Omental fat pad (tissue), 4 donors: ENCODE data around the gene OR1D5. TPM values are rescaled to one million over a fixed set of nuclear protein-coding genes. Genes with fewer than 3 reads are reported as not detected.

ENCODE experiments used
- ATAC-seq: fragments of 150-250 bp; one replicate; pipeline ENCODE4 v1.9.1; 2016; ENCODE audit warnings: mild to moderate bottlenecking, moderate library complexity; ENCODE audit not compliant: low FRiP score
- DNase-seq: peaks from one replicate; pipeline ENCODE4 v3.0.0-alpha.2; 2019; ENCODE audit warnings: low spot score
- total RNA-seq, 4 donors: library from RNA; depleted of rRNA; stranded (reverse); fragments of >200 nt; gene quantifications; one replicate each; pipeline ENCODE4 v1.1.0, GENCODE V29; 2016
- TF ChIP-seq, protein P1 (sequence below), 3 donors: fragments of 450-650 bp; IDR thresholded peaks; one replicate each; pipeline ENCODE4 v1.5.1; 2016 to 2017; ENCODE audit warnings: antibody characterized with exemption in 3 of 3, mild to moderate bottlenecking in 3 of 3, moderate library complexity in 2 of 3

OR1D5 gene
- total RNA-seq, 4 donors from 2014 or later: not detected

DNA sequence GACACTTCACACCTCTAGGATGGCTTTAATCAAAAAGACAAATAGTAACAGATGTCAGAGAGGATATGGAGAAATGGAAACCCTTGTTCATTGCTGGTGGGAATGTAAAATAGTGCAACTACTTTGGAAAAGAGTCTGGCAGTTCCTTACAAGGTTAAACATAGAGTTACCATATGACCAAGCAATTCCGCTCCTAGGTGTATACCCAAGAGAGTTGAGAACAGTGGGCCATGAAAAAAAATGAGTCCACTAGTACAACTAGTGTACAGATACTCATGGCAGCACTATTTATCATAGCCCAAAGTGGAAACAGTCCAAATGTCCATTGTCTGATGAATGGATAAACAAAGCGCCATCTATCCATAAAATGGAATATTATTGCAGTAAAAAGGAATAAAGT lies 39.1 kb downstream of the OR1D5 start:
- DNase-seq (no peak), ATAC-seq (no peak)
- TF ChIP-seq, protein P1, sequence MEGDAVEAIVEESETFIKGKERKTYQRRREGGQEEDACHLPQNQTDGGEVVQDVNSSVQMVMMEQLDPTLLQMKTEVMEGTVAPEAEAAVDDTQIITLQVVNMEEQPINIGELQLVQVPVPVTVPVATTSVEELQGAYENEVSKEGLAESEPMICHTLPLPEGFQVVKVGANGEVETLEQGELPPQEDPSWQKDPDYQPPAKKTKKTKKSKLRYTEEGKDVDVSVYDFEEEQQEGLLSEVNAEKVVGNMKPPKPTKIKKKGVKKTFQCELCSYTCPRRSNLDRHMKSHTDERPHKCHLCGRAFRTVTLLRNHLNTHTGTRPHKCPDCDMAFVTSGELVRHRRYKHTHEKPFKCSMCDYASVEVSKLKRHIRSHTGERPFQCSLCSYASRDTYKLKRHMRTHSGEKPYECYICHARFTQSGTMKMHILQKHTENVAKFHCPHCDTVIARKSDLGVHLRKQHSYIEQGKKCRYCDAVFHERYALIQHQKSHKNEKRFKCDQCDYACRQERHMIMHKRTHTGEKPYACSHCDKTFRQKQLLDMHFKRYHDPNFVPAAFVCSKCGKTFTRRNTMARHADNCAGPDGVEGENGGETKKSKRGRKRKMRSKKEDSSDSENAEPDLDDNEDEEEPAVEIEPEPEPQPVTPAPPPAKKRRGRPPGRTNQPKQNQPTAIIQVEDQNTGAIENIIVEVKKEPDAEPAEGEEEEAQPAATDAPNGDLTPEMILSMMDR (IDR thresholded peaks at IDR 0.05): no peak

DNA sequence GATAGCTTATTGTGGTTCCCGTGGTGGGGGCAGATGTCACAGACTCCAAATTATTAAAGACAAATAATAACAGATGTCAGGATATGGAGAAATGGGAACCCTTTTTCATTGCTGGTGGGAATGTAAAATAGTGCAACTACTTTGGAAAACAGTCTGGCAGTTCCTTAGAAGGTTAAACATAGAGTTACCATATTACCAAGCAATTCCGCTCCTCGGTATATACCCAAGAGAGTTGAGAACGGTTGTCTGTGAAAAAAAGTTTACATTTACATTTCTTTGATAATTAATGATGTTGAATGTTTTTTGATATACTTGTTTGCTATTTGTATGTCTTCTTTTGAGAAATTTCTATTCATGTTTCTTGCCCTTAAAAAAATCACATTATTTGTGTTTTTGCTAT lies 41.2 kb downstream of the OR1D5 start:
- TF ChIP-seq, protein P1 (IDR thresholded peaks at IDR 0.05): no peak
- no peak for ATAC-seq
- DNase-seq: no peak

DNA sequence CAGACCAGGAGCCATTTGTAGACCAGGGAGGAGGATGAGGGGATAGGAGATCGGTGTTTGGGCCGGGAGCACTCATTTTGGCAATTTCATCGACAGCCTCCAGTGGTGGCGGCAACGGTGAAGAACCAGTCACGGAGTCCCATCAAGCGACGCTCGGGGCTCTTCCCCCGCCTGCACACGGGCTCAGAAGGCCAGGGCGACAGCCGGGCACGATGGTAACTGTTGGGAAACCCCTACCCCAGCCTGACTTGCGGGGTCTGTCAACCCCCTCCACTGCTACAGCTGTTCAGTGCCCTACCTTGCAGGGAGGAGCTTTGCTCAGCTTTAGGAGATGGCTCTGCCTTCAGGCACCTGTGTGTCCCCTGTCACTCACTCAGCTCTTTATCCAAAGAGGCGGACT lies 43.0 kb downstream of the OR1D5 start:
- no peak for DNase-seq
- TF ChIP-seq, protein P1 (IDR thresholded peaks at IDR 0.05): no peak
- no peak for ATAC-seq

DNA sequence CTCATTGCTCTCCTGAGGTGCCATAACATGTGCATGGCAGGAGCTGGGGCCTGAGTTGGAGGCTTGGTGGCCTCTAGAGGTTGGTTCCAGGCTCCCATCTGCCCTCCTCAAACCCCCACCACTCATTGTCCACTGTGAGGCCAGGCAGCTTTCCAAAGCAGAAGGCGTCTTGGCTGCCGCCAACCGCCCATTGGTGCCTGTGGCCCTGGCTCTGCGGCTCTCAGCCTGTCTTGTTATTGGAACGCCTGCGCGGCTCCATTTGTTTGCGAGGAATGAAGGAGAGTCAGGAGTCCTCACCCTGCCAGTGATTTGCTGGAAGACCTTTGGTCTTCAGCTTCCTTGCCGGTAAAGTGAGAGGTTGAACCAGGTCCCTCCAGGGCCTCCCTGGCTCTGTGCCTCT lies 43.6 kb downstream of the OR1D5 start:
- TF ChIP-seq, protein P1 (IDR thresholded peaks at IDR 0.05): no peak
- no peak for DNase-seq
- no peak for ATAC-seq

DNA sequence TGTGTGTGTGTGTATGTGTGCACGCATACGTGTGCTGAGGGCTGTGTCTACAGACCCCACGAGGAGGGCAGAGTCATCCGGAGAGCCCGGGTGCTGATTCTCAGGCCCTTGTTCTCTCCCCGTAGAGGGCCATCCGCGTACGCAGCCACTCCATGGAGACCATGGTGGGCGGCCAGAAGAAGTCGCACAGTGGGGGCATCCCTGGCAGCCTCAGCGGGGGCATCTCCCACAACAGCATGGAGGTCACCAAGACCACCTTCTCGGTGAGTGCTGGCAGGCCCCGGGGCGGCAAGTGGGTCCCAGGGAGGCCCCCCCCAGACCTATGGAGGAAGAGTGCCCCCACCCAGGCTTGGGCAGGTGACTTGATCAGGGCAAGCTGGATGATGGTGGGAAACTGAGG lies 45.5 kb downstream of the OR1D5 start:
- no peak for DNase-seq
- no peak for ATAC-seq
- TF ChIP-seq, protein P1 (IDR thresholded peaks at IDR 0.05): no peak

DNA sequence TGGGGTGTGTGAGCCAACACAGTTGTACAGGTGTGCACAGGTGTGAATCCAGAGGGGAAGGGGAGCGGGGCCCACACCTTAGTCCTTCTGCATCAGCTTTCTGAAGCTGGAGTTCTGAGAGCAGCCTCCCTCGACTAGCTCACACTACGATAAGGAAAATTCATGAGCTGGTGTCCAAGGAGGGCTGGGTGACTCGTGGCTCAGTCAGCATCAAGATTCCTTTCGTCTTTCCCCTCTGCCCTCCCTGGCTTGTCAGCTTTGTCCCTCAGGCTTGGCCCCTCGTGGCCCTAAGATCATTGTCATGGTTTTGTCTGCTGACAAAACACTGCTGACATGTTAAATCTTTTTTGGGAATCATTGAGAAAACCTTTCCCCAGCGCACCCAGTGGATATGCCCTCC lies 47.5 kb downstream of the OR1D5 start:
- no peak for ATAC-seq
- no peak for DNase-seq
- TF ChIP-seq, protein P1 (IDR thresholded peaks at IDR 0.05): no peak

DNA sequence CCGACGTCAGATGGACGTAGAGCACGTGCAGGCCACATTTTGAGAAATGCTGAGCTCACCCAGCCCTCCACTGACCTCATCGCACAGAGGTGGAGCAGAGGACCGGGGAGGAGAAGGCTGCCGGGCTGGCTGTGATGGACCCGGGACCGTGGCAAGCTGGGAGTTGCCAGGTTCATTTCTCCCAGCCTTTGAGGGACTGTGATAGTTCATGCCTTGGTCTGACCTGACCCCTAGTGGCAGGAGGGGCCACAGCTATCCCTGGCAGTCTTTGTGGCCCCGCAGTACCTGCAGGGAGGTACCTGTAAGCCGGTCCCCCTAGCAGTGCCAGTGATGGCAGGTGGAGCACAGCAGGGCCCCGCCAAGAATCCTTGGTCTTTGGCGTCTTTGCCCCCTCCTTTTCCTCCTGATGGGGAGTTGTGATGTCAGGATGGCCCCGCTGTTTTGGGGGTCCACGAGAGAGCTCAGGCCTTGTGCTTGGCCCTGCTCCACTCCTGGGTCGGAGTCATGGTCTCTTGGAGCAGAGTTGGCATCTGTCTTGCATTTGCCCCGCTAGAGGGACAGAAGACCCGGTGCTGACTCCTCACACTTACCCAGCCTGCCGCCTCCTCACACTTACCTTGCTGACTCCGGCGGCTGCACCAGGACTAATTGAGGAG lies 50.4 kb downstream of the OR1D5 start:
- TF ChIP-seq, protein P1 (IDR thresholded peaks at IDR 0.05): peak in 2 of 3 donors; percentile 6 to 82
- ATAC-seq (peak; percentile 53), DNase-seq (no peak)
